Measurements from ENCODE around the gene COL5A1. TPM values are rescaled to one million over a fixed set of nuclear protein-coding genes. Genes with fewer than 3 reads are reported as not detected.

COL5A1 gene
- total RNA-seq, 4 donors from 2014 or later: 1.6 to 2.8 (median 2.3) TPM

DNA sequence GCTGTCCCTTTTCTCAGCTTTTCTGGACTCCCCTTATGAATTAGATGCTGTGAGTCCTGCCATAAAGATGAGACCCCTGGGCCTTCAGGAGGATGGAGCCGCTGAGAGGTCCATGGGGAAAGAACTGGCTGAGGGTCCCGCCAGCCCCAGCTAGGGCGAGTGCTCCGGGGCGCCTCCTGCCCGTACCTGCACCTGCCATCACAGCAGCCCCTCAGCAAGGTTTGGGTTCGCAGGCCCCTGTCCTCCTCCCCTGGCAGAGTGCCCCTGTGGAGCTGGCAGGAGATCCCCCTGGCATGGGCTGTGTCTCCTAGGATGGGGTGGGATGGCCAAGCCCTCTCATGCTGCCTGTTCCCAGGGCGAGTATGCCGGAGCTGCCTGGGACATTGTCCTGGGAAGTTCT is 64.2 kb downstream of the COL5A1 start:
- Histone ChIP-seq H3K4me3 (no peak overlapping the region), H3K27ac (no peak overlapping the region), H3K27me3 (peaks cover 2 to 19% (median 3%) of the 10 kb centered on the region in 3 donors), H3K36me3 (no peaks in the 10 kb centered on the region), H3K9me3 (no peaks in the 10 kb centered on the region), H3K4me1 (peaks cover 0 to 21% of the 10 kb centered on the region in 2 donors)
- ATAC-seq (no peak), DNase-seq (no peak)
- intact Hi-C loops (cut with DNase I; ENCODE audit: low total_unique reads): no loop called here
- in situ Hi-C loops (cut with MboI; ENCODE audit: low sequenced_read_pairs in 4 of 4): no loop called here
- no peak for TF ChIP-seq POLR2A (IDR thresholded peaks at IDR 0.05)
- TF ChIP-seq, protein P1, sequence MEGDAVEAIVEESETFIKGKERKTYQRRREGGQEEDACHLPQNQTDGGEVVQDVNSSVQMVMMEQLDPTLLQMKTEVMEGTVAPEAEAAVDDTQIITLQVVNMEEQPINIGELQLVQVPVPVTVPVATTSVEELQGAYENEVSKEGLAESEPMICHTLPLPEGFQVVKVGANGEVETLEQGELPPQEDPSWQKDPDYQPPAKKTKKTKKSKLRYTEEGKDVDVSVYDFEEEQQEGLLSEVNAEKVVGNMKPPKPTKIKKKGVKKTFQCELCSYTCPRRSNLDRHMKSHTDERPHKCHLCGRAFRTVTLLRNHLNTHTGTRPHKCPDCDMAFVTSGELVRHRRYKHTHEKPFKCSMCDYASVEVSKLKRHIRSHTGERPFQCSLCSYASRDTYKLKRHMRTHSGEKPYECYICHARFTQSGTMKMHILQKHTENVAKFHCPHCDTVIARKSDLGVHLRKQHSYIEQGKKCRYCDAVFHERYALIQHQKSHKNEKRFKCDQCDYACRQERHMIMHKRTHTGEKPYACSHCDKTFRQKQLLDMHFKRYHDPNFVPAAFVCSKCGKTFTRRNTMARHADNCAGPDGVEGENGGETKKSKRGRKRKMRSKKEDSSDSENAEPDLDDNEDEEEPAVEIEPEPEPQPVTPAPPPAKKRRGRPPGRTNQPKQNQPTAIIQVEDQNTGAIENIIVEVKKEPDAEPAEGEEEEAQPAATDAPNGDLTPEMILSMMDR (IDR thresholded peaks at IDR 0.05 in 4 of 5, conservative IDR thresholded peaks at IDR 0.05 in 1 of 5): no peak

GRCh38 chr9:134706522-134706921 is 64.9 kb downstream of the COL5A1 start:
- TF ChIP-seq POLR2A (IDR thresholded peaks at IDR 0.05): no peak
- TF ChIP-seq, protein P1 (IDR thresholded peaks at IDR 0.05 in 4 of 5, conservative IDR thresholded peaks at IDR 0.05 in 1 of 5): no peak

GRCh38 chr9:134707031-134707680 is 65.6 kb downstream of the COL5A1 start:
- H3K36me3 ChIP-seq: no peaks in the 10 kb centered on the region
- H3K4me3 ChIP-seq: no peak overlapping the region
- TF ChIP-seq POLR2A (IDR thresholded peaks at IDR 0.05): no peak
- TF ChIP-seq, protein P1 (IDR thresholded peaks at IDR 0.05 in 4 of 5, conservative IDR thresholded peaks at IDR 0.05 in 1 of 5): no peak
- H3K27me3 ChIP-seq: peaks cover 2 to 19% (median 3%) of the 10 kb centered on the region in 3 donors
- ATAC-seq (peak; percentile 26 to 46), DNase-seq (no peak)
- H3K9me3 ChIP-seq: no peaks in the 10 kb centered on the region
- H3K4me1 ChIP-seq: peaks cover 0 to 21% of the 10 kb centered on the region in 2 donors
- H3K27ac ChIP-seq: peak overlapping the region; percentile 23 to 63 (median 43)
- intact Hi-C loops (cut with DNase I; ENCODE audit: low total_unique reads) (no loop called here), in situ Hi-C loops (cut with MboI; ENCODE audit: low sequenced_read_pairs in 4 of 4) (no loop called here)

More at GRCh38 chr9:134706522-134706921, 64.9 kb downstream of the COL5A1 start:
- ATAC-seq (no peak), DNase-seq (no peak)
- H3K27ac ChIP-seq: peak overlapping the region; percentile 2 to 63 (median 43)
- no peak overlapping the region for H3K4me3 ChIP-seq
- no peaks in the 10 kb centered on the region for H3K9me3 ChIP-seq
- no peaks in the 10 kb centered on the region for H3K36me3 ChIP-seq
- intact Hi-C loops (cut with DNase I; ENCODE audit: low total_unique reads): no loop called here
- peaks cover 2 to 19% (median 3%) of the 10 kb centered on the region in 3 donors for H3K27me3 ChIP-seq
- H3K4me1 ChIP-seq: peaks cover 0 to 21% of the 10 kb centered on the region in 2 donors
- in situ Hi-C loops (cut with MboI; ENCODE audit: low sequenced_read_pairs in 4 of 4): no loop called here

GRCh38 chr9:134707731-134708671 is 66.4 kb downstream of the COL5A1 start:
- no peaks in the 10 kb centered on the region for H3K36me3 ChIP-seq
- peaks cover 0 to 21% of the 10 kb centered on the region in 2 donors for H3K4me1 ChIP-seq
- H3K9me3 ChIP-seq: no peaks in the 10 kb centered on the region
- peaks cover 3 to 22% (median 4%) of the 10 kb centered on the region in 3 donors for H3K27me3 ChIP-seq
- TF ChIP-seq, protein P1 (IDR thresholded peaks at IDR 0.05 in 4 of 5, conservative IDR thresholded peaks at IDR 0.05 in 1 of 5): no peak
- TF ChIP-seq POLR2A (IDR thresholded peaks at IDR 0.05): no peak
- ATAC-seq (no peak), DNase-seq (no peak)
- intact Hi-C loops (cut with DNase I; ENCODE audit: low total_unique reads): no loop called here
- H3K4me3 ChIP-seq: no peak overlapping the region
- in situ Hi-C loops (cut with MboI; ENCODE audit: low sequenced_read_pairs in 4 of 4): no loop called here
- peak overlapping the region; percentile 23 to 63 (median 43) for H3K27ac ChIP-seq
